Kidney (tissue), 14 donors: Measurements from ENCODE around the gene SH3RF1. TPM values are rescaled to one million over a fixed set of nuclear protein-coding genes. Genes with fewer than 3 reads are reported as not detected.

Experiments used
- DNase-seq, 5 donors: peaks; one replicate each; pipeline ENCODE4 v3.0.0-alpha.2; 2013 to 2020
- FAIRE-seq: peaks from 2 replicates; lab custom pipeline; 2012; peaks lifted over from hg19 to GRCh38; lab: Jason Lieb, UNC
- H3K27ac ChIP-seq, 2 donors: one replicate each; pipeline ENCODE4 v1.7.0; 2013; ENCODE audit warnings: low read depth in 2 of 2, low read length in 2 of 2, inconsistent platforms in 1 of 2
- H3K27me3 ChIP-seq: one replicate; pipeline ENCODE4 v1.7.1; 2013; ENCODE audit warnings: low read length, inconsistent platforms; ENCODE audit not compliant: control insufficient read depth, insufficient read depth
- H3K36me3 ChIP-seq, 3 donors: one replicate each; pipeline versions ENCODE4 v1.7.0 to v1.7.1; 2013; ENCODE audit warnings: low read length in 3 of 3, control low read depth in 1 of 3, inconsistent platforms in 1 of 3; ENCODE audit not compliant: insufficient read depth in 3 of 3, control insufficient read depth in 2 of 3
- H3K4me1 ChIP-seq, 3 donors: one replicate each; pipeline versions ENCODE4 v1.7.0 to v1.7.1; 2013; ENCODE audit warnings: low read length in 3 of 3, inconsistent platforms in 1 of 3, low read depth in 1 of 3; ENCODE audit not compliant: control insufficient read depth in 2 of 3, insufficient read depth in 2 of 3
- H3K4me3 ChIP-seq, 3 donors: one replicate each; pipeline versions ENCODE4 v1.7.0 to v1.8.1; 2013; ENCODE audit warnings: low read length in 3 of 3, control low read depth in 1 of 3, inconsistent platforms in 1 of 3
- H3K9ac ChIP-seq, 3 donors: one replicate each; pipeline versions ENCODE4 v1.7.0 to v1.7.1; 2013; ENCODE audit warnings: low read length in 3 of 3, control low read depth in 1 of 3, inconsistent platforms in 1 of 3
- H3K9me3 ChIP-seq, 3 donors: one replicate each; pipeline versions ENCODE4 v1.7.0 to v1.7.1; 2013; ENCODE audit warnings: low read length in 3 of 3, control low read depth in 1 of 3, inconsistent platforms in 1 of 3; ENCODE audit not compliant: control insufficient read depth in 2 of 3, insufficient read depth in 1 of 3
- intact Hi-C: fragments of 100-400 bp; cut with DNase I; formaldehyde crosslinking; loops from one replicate; pipeline ENCODE4 v1.11.1; 2022
- polyA plus RNA-seq: library from polyadenylated mRNA; stranded (reverse); fragments of 350-450 nt; fragmentation: Illumina TruSeq; extraction: RNeasy Lipid Tissue Mini Kit (QIAGEN cat#74804); gene quantifications from one replicate; pipeline ENCODE4 v1.2.3, GENCODE V29; 2014; ENCODE audit warnings: low read depth, low replicate concordance; ENCODE audit not compliant: insufficient read depth
- total RNA-seq: library from RNA; stranded (reverse); fragmentation: NEBNext Ultra II Directional; extraction: Animal tissue kit (Norgen Biotek cat#: 25700); gene quantifications from one replicate; pipeline ENCODE4 v1.2.1, GENCODE V29; 2021
- TF ChIP-seq, protein P1 (sequence below): IDR thresholded peaks from 3 replicates; pipeline ENCODE4 v1.5.1; 2012; ENCODE audit warnings: mild to moderate bottlenecking, moderate library complexity, borderline replicate concordance; ENCODE audit not compliant: insufficient read depth; ENCODE audit errors: extremely low read depth
- donor health status: control.
- donor health status: control.
- donor health status: control.
- donor health status: control.
- donor health status: control.
- donor health status: DM: yes; HTN: yes; CAD: no.
- donor health status: Normal renal cell carcinoma (clear cell type).

The SH3RF1 gene
- total and polyA plus RNA-seq, 2 donors from 2014 or later, result 8.2 to 35.7 TPM

GRCh38 chr4:169127314-169127713 lies 143.4 kb downstream of the SH3RF1 start:
- Histone ChIP-seq H3K36me3 (peaks cover 4 to 25% (median 9%) of the 10 kb centered on the region in 3 donors), H3K9me3 (no peaks in the 10 kb centered on the region), H3K27ac (no peak overlapping the region), H3K9ac (no peak overlapping the region), H3K4me3 (no peak overlapping the region), H3K4me1 (peaks cover 8 to 26% (median 10%) of the 10 kb centered on the region in 3 donors), H3K27me3 (no peaks in the 10 kb centered on the region)
- FAIRE-seq (no peak), DNase-seq (no peak)
- intact Hi-C loops, result no loop called here
- TF ChIP-seq, protein P1, sequence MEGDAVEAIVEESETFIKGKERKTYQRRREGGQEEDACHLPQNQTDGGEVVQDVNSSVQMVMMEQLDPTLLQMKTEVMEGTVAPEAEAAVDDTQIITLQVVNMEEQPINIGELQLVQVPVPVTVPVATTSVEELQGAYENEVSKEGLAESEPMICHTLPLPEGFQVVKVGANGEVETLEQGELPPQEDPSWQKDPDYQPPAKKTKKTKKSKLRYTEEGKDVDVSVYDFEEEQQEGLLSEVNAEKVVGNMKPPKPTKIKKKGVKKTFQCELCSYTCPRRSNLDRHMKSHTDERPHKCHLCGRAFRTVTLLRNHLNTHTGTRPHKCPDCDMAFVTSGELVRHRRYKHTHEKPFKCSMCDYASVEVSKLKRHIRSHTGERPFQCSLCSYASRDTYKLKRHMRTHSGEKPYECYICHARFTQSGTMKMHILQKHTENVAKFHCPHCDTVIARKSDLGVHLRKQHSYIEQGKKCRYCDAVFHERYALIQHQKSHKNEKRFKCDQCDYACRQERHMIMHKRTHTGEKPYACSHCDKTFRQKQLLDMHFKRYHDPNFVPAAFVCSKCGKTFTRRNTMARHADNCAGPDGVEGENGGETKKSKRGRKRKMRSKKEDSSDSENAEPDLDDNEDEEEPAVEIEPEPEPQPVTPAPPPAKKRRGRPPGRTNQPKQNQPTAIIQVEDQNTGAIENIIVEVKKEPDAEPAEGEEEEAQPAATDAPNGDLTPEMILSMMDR, result no peak

- TF ChIP-seq, protein P1, result no peak
- Histone ChIP-seq H3K4me3 (no peak overlapping the region), H3K27ac (peak overlapping the region; percentile 1 to 50), H3K9me3 (no peaks in the 10 kb centered on the region), H3K9ac (no peak overlapping the region), H3K36me3 (peaks cover 0 to 22% (median 4%) of the 10 kb centered on the region in 3 donors), H3K27me3 (no peaks in the 10 kb centered on the region), H3K4me1 (peaks cover 10 to 46% (median 14%) of the 10 kb centered on the region in 3 donors)
- no peak for DNase-seq
- no peak for FAIRE-seq
- intact Hi-C loops, result no loop called here
Measured at GRCh38 chr4:169124661-169125060, 146.1 kb downstream of the SH3RF1 start.

DNA sequence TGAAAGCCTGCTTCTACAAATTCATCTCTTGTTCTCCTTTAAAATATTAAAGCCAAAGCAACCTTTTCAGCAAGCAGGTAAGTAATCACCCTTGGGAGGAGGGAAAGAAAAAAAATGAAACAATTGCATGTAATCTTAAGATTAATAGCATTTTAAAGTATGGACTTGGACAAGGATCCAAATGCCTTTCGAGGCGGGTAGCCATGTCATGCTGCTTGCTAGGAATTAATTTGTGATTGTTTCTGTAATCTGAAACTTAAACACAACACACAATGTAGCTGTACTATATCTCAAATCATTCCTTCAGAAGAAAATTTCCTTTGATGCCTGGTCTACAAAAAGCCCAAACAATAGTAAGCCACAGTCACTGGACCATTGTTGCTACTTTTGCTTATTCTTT lies 148.3 kb downstream of the SH3RF1 start:
- H3K27ac ChIP-seq, result peak overlapping the region; percentile 32 to 68
- FAIRE-seq, result no peak

More for the DNA sequence above, 148.3 kb downstream of the SH3RF1 start:
- DNase-seq, result peak in 1 of 5 donors; percentile 51
- Histone ChIP-seq H3K9ac (peak overlapping the region in 1 of 3 donors; percentile 36), H3K4me3 (peak overlapping the region in 1 of 3 donors; percentile 36), H3K27me3 (no peaks in the 10 kb centered on the region), H3K4me1 (peaks cover 7 to 40% (median 14%) of the 10 kb centered on the region in 3 donors), H3K9me3 (no peaks in the 10 kb centered on the region), H3K36me3 (peaks cover 3 to 17% (median 4%) of the 10 kb centered on the region in 3 donors)
- TF ChIP-seq, protein P1, result no peak
- intact Hi-C loops, result no loop called here
